HG02852 (cell line): Measurements from ENCODE around the gene EEIG2.
"Not testable (repeated sequence)": the region's sequence is repeated elsewhere in the genome, so short reads cannot be mapped to it uniquely, and the experiment has no call there.

Source experiments
- ATAC-seq: cut with Tn5 transposase; IDR thresholded peaks from one replicate; pipeline ENCODE4 v1.9.1; 2021; ENCODE audit warnings: mild to moderate bottlenecking, moderate library complexity; ENCODE audit not compliant: unreplicated experiment

Gene EEIG2

GRCh38 chr1:108559215-108560186 is at the start of gene EEIG2:
Gene EEIG2 (plus strand): TSS chr1:108560100. CDS start chr1:108560429, 329 bp downstream.
- ATAC-seq = peak; percentile 68

- ATAC-seq = no peak
These were observed 48.1 kb upstream of the EEIG2 start for GRCh38 chr1:108511764-108512163.

- no peak for ATAC-seq
These were observed 47.5 kb upstream of the EEIG2 start for GRCh38 chr1:108512239-108513043.

GRCh38 chr1:108513044-108513415 is 46.9 kb upstream of the EEIG2 start:
- ATAC-seq = no peak

GRCh38 chr1:108513914-108514313 is 46.0 kb upstream of the EEIG2 start:
- ATAC-seq = not testable (repeated sequence)

GRCh38 chr1:108517301-108517897 is 42.5 kb upstream of the EEIG2 start:
- not testable (repeated sequence) for ATAC-seq

- no peak for ATAC-seq
These were observed 37.9 kb upstream of the EEIG2 start for GRCh38 chr1:108521990-108522393.

GRCh38 chr1:108523829-108524228 is 36.1 kb upstream of the EEIG2 start:
- no peak for ATAC-seq

- ATAC-seq = no peak
These were observed 35.2 kb upstream of the EEIG2 start for GRCh38 chr1:108524676-108525075.

GRCh38 chr1:108527135-108527534 is 32.8 kb upstream of the EEIG2 start:
- ATAC-seq = no peak

GRCh38 chr1:108527837-108528236 is 32.1 kb upstream of the EEIG2 start:
- no peak for ATAC-seq

GRCh38 chr1:108531444-108531843 is 28.5 kb upstream of the EEIG2 start:
- ATAC-seq = no peak

GRCh38 chr1:108532730-108533129 is 27.2 kb upstream of the EEIG2 start:
- no peak for ATAC-seq

- peak; percentile 80 for ATAC-seq
These were observed 26.4 kb upstream of the EEIG2 start for GRCh38 chr1:108533351-108534083.

- no peak for ATAC-seq
These were observed 25.1 kb upstream of the EEIG2 start for GRCh38 chr1:108534759-108535158.

- not testable (repeated sequence) for ATAC-seq
These were observed 24.5 kb upstream of the EEIG2 start for GRCh38 chr1:108535315-108535897.

GRCh38 chr1:108536021-108536420 is 23.9 kb upstream of the EEIG2 start:
- ATAC-seq = not testable (repeated sequence)

- ATAC-seq = not testable (repeated sequence)
These were observed 23.1 kb upstream of the EEIG2 start for GRCh38 chr1:108536791-108537190.

- no peak for ATAC-seq
These were observed 21.9 kb upstream of the EEIG2 start for GRCh38 chr1:108537976-108538375.

GRCh38 chr1:108540977-108541376 is 18.9 kb upstream of the EEIG2 start:
- ATAC-seq = no peak
